B cell (primary cell): ENCODE measurements around the gene ERP29. TPM values are rescaled to one million over a fixed set of nuclear protein-coding genes. Genes with fewer than 3 reads are reported as not detected.

ENCODE experiments used
- ATAC-seq: fragments of 200-7000 bp; cut with Tn5 transposase; one replicate; pipeline ENCODE4 v1.10.0; 2021; ENCODE audit warnings: low read depth, mild to moderate bottlenecking, moderate number of reproducible peaks, moderate library complexity
- CTCF ChIA-PET: fragments of 350-600 bp; sonication (Branson Sonifier 250); formaldehyde crosslinking; loops from one replicate; lab custom pipeline; 2021; ENCODE audit warnings: antibody characterized with exemption, inconsistent platforms; lab: Charles Lee
- POLR2A ChIA-PET: fragments of 350-600 bp; sonication (Branson Sonifier 250); formaldehyde crosslinking; loops from one replicate; lab custom pipeline; 2021; ENCODE audit warnings: antibody characterized with exemption; lab: Charles Lee
- DNase-seq: peaks from one replicate; pipeline ENCODE4 v3.0.0; 2013
- H2AFZ ChIP-seq: 2 replicates; pipeline ENCODE4 v1.6.1; 2012; ENCODE audit warnings: mild to moderate bottlenecking, low read depth, low read length; ENCODE audit not compliant: insufficient read depth, poor library complexity, severe bottlenecking
- H3K27ac ChIP-seq, 2 donors: 1 replicate in 1 of 2; 2 replicates in 1 of 2; pipeline ENCODE4 v1.5.1; 2012 to 2013; ENCODE audit warnings: low read length in 2 of 2, mild to moderate bottlenecking in 2 of 2, moderate library complexity in 1 of 2
- H3K27me3 ChIP-seq, 4 experiments: fragments of 200-600 bp in 1 of 4; sonication (generic) in 1 of 4; replicated peaks in 1 of 4; 1 replicate in 2 of 4; 2 replicates in 2 of 4; pipeline versions ENCODE4 v1.6.1 to v1.7.0; 2013 to 2016; ENCODE audit warnings: low read length in 3 of 4, mild to moderate bottlenecking in 2 of 4, mixed read lengths in 1 of 4, moderate library complexity in 1 of 4; ENCODE audit not compliant: insufficient read depth in 4 of 4, control insufficient read depth in 3 of 4; ENCODE audit errors: control extremely low read depth in 1 of 4
- H3K36me3 ChIP-seq, 2 experiments: replicated peaks in 1 of 2; 1 replicate in 1 of 2; 2 replicates in 1 of 2; pipeline versions ENCODE4 v1.6.1 to v1.7.1; 2013; ENCODE audit warnings: low read length in 1 of 2; ENCODE audit not compliant: insufficient read depth in 2 of 2, control insufficient read depth in 1 of 2; ENCODE audit errors: control extremely low read depth in 1 of 2, extremely low read depth in 1 of 2
- H3K4me1 ChIP-seq, 2 donors: fragments of 200-600 bp in 1 of 2; sonication (generic) in 1 of 2; 1 replicate in 1 of 2; 2 replicates in 1 of 2; pipeline versions ENCODE4 v1.5.1 to v1.6.1; 2013 to 2017; ENCODE audit warnings: low read length in 2 of 2; ENCODE audit not compliant: control insufficient read depth in 2 of 2, insufficient read depth in 2 of 2
- H3K4me2 ChIP-seq: replicated peaks from 2 replicates; pipeline ENCODE3; 2012; ENCODE audit warnings: mild to moderate bottlenecking, low read depth, low read length; ENCODE audit not compliant: poor library complexity, severe bottlenecking
- H3K4me3 ChIP-seq, 5 experiments: fragments of 200-600 bp in 1 of 5; sonication (generic) in 1 of 5; 1 replicate in 3 of 5; 2 replicates in 2 of 5; pipeline versions ENCODE4 v1.5.1 to v1.7.0; 2011 to 2016; ENCODE audit warnings: low read length in 4 of 5, mild to moderate bottlenecking in 4 of 5, low read depth in 2 of 5, control low read depth in 1 of 5, moderate library complexity in 1 of 5; ENCODE audit not compliant: insufficient read depth in 1 of 5; ENCODE audit errors: control extremely low read depth in 1 of 5, extremely low read depth in 1 of 5
- H3K79me2 ChIP-seq: fragments of 200-600 bp; sonication (generic); one replicate; pipeline ENCODE4 v1.6.0; 2016; ENCODE audit warnings: low read length; ENCODE audit not compliant: control insufficient read depth, insufficient read depth
- H3K9ac ChIP-seq: fragments of 200-600 bp; sonication (generic); 2 replicates; pipeline ENCODE4 v1.6.1; 2017; ENCODE audit warnings: mild to moderate bottlenecking, low read length, moderate library complexity
- H3K9me3 ChIP-seq, 3 donors: one replicate each; pipeline versions ENCODE4 v1.6.1 to v1.7.1; 2013; ENCODE audit warnings: low read length in 2 of 3; ENCODE audit not compliant: control insufficient read depth in 2 of 3, insufficient read depth in 1 of 3; ENCODE audit errors: control extremely low read depth in 1 of 3
- H4K20me1 ChIP-seq: 2 replicates; pipeline ENCODE4 v1.6.0; 2012; ENCODE audit warnings: mild to moderate bottlenecking, low read length; ENCODE audit not compliant: insufficient read depth, control insufficient read depth, poor library complexity, severe bottlenecking
- H3K27ac Mint-ChIP-seq: one replicate; pipeline ENCODE4 v1.8.0; 2021; ENCODE audit warnings: mixed read lengths
- H3K27me3 Mint-ChIP-seq: one replicate; pipeline ENCODE4 v1.8.0; 2021; ENCODE audit warnings: mixed read lengths
- H3K4me1 Mint-ChIP-seq: one replicate; pipeline ENCODE4 v1.8.0; 2021; ENCODE audit warnings: mixed read lengths
- H3K4me3 Mint-ChIP-seq: one replicate; pipeline ENCODE4 v1.8.0; 2021; ENCODE audit warnings: mixed read lengths
- H3K9me3 Mint-ChIP-seq: one replicate; pipeline ENCODE4 v1.8.0; 2022; ENCODE audit warnings: mixed read lengths; ENCODE audit not compliant: insufficient read depth
- EZH2 ChIP-seq: IDR thresholded peaks from 2 replicates; pipeline ENCODE4 v1.6.1; 2012; ENCODE audit warnings: borderline replicate concordance, low read depth, mild to moderate bottlenecking, moderate library complexity, low read length; ENCODE audit not compliant: insufficient read depth, poor library complexity, severe bottlenecking
- WGBS: methylation state at CpG from one replicate; pipeline ENCODE4 v1.1.5; 2013; ENCODE audit warnings: missing lambda C conversion rate; ENCODE audit not compliant: insufficient coverage; 5-methylcytosine and 5-hydroxymethylcytosine counted together
- intact Hi-C: fragments of 100-400 bp; cut with micrococcal nuclease; formaldehyde crosslinking; loops from one replicate; pipeline ENCODE4 v1.10.0; 2022
- polyA plus RNA-seq: library from polyadenylated mRNA; depleted of rRNA; stranded (reverse); fragments of >200 nt; gene quantifications from 2 replicates; pipeline ENCODE4 v1.2.3, GENCODE V29; 2012
- total RNA-seq, 2 donors: library from RNA; stranded (reverse); fragments of 120-200 nt in 1 of 2; gene quantifications; 1 replicate in 1 of 2; 2 replicates in 1 of 2; pipeline versions ENCODE4 v1.2.3 to v1.2.4, GENCODE V29; 2013 to 2022
- TF ChIP-seq, protein P1 (sequence below): fragments of 200-600 bp; IDR thresholded peaks from one replicate; pipeline ENCODE4 v1.8.0; 2022; ENCODE audit warnings: antibody characterized with exemption, mild to moderate bottlenecking

ERP29 gene
- total and polyA plus RNA-seq, 2 donors (not counting 1 experiment from before 2014, with no cell fraction given), result 130 to 149 TPM

- ATAC-seq (no peak), DNase-seq (no peak)
- Mint-ChIP-seq H3K27ac (no peak overlapping the region), H3K4me1 (peaks cover 29% of the 10 kb centered on the region), H3K27me3 (no peaks in the 10 kb centered on the region), H3K9me3 (no peaks in the 10 kb centered on the region), H3K4me3 (no peak overlapping the region)
- Histone ChIP-seq H3K9me3 (no peaks in the 10 kb centered on the region), H3K9ac (no peak overlapping the region), H3K79me2 (peaks cover 2% of the 10 kb centered on the region), H4K20me1 (peaks cover 14% of the 10 kb centered on the region), H3K4me2 (no peak overlapping the region), H3K27me3 (no peaks in the 10 kb centered on the region), H3K4me3 (no peak overlapping the region), H3K27ac (no peak overlapping the region), H3K4me1 (peaks cover 23 to 28% of the 10 kb centered on the region in 2 donors), H3K36me3 (peaks cover 0 to 4% of the 10 kb centered on the region in 2 experiments), H2AFZ (no peak overlapping the region)
- TF ChIP-seq, protein P1, sequence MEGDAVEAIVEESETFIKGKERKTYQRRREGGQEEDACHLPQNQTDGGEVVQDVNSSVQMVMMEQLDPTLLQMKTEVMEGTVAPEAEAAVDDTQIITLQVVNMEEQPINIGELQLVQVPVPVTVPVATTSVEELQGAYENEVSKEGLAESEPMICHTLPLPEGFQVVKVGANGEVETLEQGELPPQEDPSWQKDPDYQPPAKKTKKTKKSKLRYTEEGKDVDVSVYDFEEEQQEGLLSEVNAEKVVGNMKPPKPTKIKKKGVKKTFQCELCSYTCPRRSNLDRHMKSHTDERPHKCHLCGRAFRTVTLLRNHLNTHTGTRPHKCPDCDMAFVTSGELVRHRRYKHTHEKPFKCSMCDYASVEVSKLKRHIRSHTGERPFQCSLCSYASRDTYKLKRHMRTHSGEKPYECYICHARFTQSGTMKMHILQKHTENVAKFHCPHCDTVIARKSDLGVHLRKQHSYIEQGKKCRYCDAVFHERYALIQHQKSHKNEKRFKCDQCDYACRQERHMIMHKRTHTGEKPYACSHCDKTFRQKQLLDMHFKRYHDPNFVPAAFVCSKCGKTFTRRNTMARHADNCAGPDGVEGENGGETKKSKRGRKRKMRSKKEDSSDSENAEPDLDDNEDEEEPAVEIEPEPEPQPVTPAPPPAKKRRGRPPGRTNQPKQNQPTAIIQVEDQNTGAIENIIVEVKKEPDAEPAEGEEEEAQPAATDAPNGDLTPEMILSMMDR, result no peak
- no peak for TF ChIP-seq EZH2
- 97% methylated on average over 3 of the region's 6 CpGs for WGBS
- ChIA-PET CTCF (interaction anchor here (0.5 kb wide), 1 partner anchor 168 kb away, joined by 3 read pairs; no protein-coding TSS in a partner anchor), POLR2A (no interaction called here)
- intact Hi-C loops, result no loop called here
These were observed 7.5 kb upstream of the ERP29 start for GRCh38 chr12:112005419-112006395.

DNA sequence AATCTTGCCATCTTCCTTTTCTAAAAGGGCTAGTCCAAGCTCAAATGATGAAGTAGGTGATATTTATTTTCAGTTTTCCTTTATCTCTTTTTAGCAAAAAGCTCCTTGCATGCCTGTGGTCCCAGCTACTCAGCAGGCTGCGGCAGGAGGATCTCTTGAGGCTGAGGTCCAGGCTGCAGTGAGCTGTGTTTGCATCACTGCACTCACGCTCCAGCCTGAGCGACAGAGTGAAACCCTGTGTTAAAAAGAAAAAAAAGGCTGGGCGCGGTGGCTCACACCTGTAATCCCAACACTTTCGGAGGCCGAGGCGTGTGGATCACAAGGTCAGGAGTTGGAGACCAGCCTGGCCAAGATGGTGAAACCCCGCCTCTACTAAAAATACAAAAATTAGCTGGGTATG, 5.3 kb upstream of the ERP29 start:
- no peak overlapping the region for H3K27ac ChIP-seq

More for the DNA sequence above, 5.3 kb upstream of the ERP29 start:
- peaks cover 23% of the 10 kb centered on the region in 2 donors for H3K4me1 ChIP-seq
- peaks cover 15% of the 10 kb centered on the region for H3K79me2 ChIP-seq
- Mint-ChIP-seq H3K27ac (no peak overlapping the region), H3K9me3 (no peaks in the 10 kb centered on the region), H3K4me3 (no peak overlapping the region), H3K27me3 (no peaks in the 10 kb centered on the region), H3K4me1 (peaks cover 28% of the 10 kb centered on the region)
- intact Hi-C loops, result no loop called here
- no peak overlapping the region for H2AFZ ChIP-seq
- no peak overlapping the region for H3K4me3 ChIP-seq
- 44% methylated on average over 8 of the region's 9 CpGs for WGBS
- ChIA-PET CTCF (no interaction called here), POLR2A (no interaction called here)
- no peak overlapping the region for H3K4me2 ChIP-seq
- H3K36me3 ChIP-seq, result peaks cover 0 to 4% of the 10 kb centered on the region in 2 experiments
- DNase-seq, result no peak
- peaks cover 4% of the 10 kb centered on the region for H4K20me1 ChIP-seq
- H3K27me3 ChIP-seq, result no peaks in the 10 kb centered on the region
- TF ChIP-seq EZH2, result no peak
- TF ChIP-seq, protein P1, result no peak
- no peak overlapping the region for H3K9ac ChIP-seq
- ATAC-seq, result no peak
- H3K9me3 ChIP-seq, result no peaks in the 10 kb centered on the region
